ENCODE measurements around the gene TTC6. TPM values are rescaled to one million over a fixed set of nuclear protein-coding genes. Genes with fewer than 3 reads are reported as not detected.
A peak's percentile ranks its signal among the peaks of the same experiment; 100 is the strongest.

The TTC6 gene
- total and polyA plus RNA-seq, 12 donors = 0.72 TPM; not detected in 11

DNA sequence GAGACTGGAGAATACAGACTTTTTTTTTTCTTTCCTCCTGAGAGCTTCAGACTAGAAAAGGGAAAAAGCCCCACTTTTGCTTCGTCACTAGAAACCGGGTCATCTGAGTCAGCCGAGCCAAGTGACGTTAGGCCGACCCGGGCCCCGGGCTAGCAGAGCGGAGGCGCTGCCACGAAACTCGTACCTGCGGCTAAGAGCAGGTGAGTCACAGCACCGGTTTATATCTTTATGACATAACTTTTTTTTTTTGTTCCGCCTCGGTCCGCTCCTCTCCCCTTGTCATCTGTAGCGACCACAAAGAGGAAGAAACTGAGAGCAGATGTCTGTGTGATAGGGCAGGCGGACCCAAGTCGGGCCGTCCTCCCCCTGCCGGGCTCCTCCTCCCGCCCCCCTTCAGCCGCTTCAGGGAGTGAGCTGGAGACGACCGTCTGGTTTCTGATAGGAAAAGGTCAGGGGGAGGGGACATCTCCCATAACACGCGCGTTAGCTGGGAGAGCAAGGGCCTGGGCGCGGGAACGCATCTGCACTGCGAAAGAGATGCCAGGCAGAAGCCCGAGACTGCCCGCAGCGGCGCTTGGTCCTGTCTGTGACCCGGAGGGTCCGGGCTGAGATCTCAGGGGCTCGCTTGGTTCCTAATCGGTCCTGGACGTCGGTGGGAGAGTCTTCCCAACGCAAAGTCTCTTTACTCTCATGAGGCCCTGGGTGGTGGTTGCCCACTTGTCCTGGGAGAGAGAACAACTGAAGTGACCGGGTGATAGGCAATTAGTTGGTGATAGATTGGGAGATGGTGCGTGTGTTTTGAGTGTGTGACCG lies 586 bp downstream of the TTC6 start:
- H3K9me3 ChIP-seq (replicated peaks in 1 of 3) = no peaks in the 10 kb centered on the region
- 11 to 16% (median 13%) methylated on average over 22 to 46 of the region's 46 CpGs for WGBS, 4 donors
- intact Hi-C loops (cut with DNase I) = loop anchor here in 1 of 2 donors (10.0 kb wide), 1 partner anchor 351 kb away; no protein-coding TSS in a partner anchor
- H3K4me1 ChIP-seq (replicated peaks in 1 of 2) = peaks cover 12 to 16% of the 10 kb centered on the region in 2 donors
- H3K36me3 ChIP-seq (replicated peaks in 1 of 2) = no peaks in the 10 kb centered on the region
- TF ChIP-seq CTCF (IDR thresholded peaks at IDR 0.05) (no peak), POLR2A (IDR thresholded peaks at IDR 0.05) (no peak)
- peaks cover 86% of the 10 kb centered on the region for H3K27me3 ChIP-seq
- DNase-seq = peak in 3 of 7 donors; percentile 32 to 46 (median 32)
- H3K4me3 ChIP-seq = peak overlapping the region in 2 of 4 donors; percentile 14 to 63
- H3K27ac ChIP-seq = no peak overlapping the region

DNA sequence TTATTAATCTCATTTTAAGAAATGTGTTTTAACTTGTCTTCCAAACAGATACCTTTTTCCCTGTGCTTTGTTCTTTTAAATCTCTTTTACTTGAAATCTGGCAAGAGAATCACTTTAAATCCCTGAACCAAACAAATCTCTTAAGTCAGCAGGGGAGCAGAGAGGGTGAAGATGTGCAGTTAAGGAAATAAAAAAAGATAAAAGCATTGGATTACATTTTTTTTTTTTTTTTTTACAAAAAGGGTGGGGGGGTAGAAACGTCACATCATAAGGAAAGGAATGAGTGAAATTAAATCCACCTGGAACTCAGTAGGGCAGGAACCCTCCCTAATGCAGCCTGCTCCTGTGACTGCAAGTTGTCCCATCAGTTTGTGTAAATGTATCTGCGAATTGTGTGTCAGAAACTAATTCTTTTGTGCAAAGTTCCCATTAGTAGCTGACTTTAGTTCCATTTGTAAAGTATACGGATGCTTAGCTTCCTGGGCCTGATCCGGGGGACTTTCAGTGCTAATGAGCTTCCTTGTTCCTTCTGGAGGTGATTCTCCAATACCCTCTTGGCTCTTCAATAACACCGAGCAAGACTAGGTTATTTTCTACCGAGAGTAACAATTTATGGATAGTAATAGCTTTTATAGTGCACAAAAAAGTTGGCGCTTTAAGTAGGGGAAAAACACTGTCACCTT lies 1.5 kb downstream of the TTC6 start:
- H3K27me3 ChIP-seq = peaks cover 86% of the 10 kb centered on the region
- TF ChIP-seq CTCF (IDR thresholded peaks at IDR 0.05) (no peak), POLR2A (IDR thresholded peaks at IDR 0.05) (no peak)
- H3K4me3 ChIP-seq = no peak overlapping the region
- H3K9me3 ChIP-seq (replicated peaks in 1 of 3) = no peaks in the 10 kb centered on the region
- H3K4me1 ChIP-seq (replicated peaks in 1 of 2) = peaks cover 12 to 16% of the 10 kb centered on the region in 2 donors
- intact Hi-C loops (cut with DNase I) = loop anchor here in 1 of 2 donors (10.0 kb wide), 1 partner anchor 352 kb away; no protein-coding TSS in a partner anchor
- H3K36me3 ChIP-seq (replicated peaks in 1 of 2) = no peaks in the 10 kb centered on the region
- WGBS, 4 donors = 23 to 32% (median 26%) methylated on average over 7 of the region's 7 CpGs
- DNase-seq = no peak
- no peak overlapping the region for H3K27ac ChIP-seq

GRCh38 chr14:37597538-37597913 lies 2.1 kb downstream of the TTC6 start:
- no peak for DNase-seq
- Histone ChIP-seq H3K4me1 (replicated peaks in 1 of 2) (peaks cover 12 to 16% of the 10 kb centered on the region in 2 donors), H3K27me3 (peaks cover 86% of the 10 kb centered on the region), H3K4me3 (no peak overlapping the region), H3K27ac (no peak overlapping the region), H3K9me3 (replicated peaks in 1 of 3) (no peaks in the 10 kb centered on the region), H3K36me3 (replicated peaks in 1 of 2) (no peaks in the 10 kb centered on the region)
- no peak for TF ChIP-seq CTCF (IDR thresholded peaks at IDR 0.05)
- no peak for TF ChIP-seq POLR2A (IDR thresholded peaks at IDR 0.05)
- intact Hi-C loops (cut with DNase I) = loop anchor here in 1 of 2 donors (10.0 kb wide), 1 partner anchor 353 kb away; no protein-coding TSS in a partner anchor
- WGBS, 4 donors = 11 to 12% (median 12%) methylated on average over 11 to 20 of the region's 20 CpGs
